Osteoblast (primary cell): ENCODE results near the gene PPM1K. TPM values are rescaled to one million over a fixed set of nuclear protein-coding genes. Genes with fewer than 3 reads are reported as not detected.
A peak's percentile ranks its signal among the peaks of the same experiment; 100 is the strongest.

ENCODE experiments used
- DNase-seq: peaks from one replicate; pipeline ENCODE4 v3.0.0; 2011; ENCODE audit warnings: low spot score, mixed read lengths; ENCODE audit not compliant: insufficient read length; ENCODE audit errors: missing footprints
- H2AFZ ChIP-seq: 2 replicates; pipeline ENCODE4 v1.6.0; 2011; ENCODE audit warnings: mild to moderate bottlenecking, low read length
- H3K27ac ChIP-seq: 2 replicates; pipeline ENCODE4 v1.5.1; 2011; ENCODE audit warnings: mild to moderate bottlenecking, low read depth, low read length, moderate library complexity
- H3K27me3 ChIP-seq: 2 replicates; pipeline ENCODE4 v1.6.0; 2012; ENCODE audit warnings: mild to moderate bottlenecking, control low read depth, inconsistent platforms, low read length, moderate library complexity; ENCODE audit not compliant: insufficient read depth
- H3K36me3 ChIP-seq: 2 replicates; pipeline ENCODE4 v1.5.1; 2011; ENCODE audit warnings: mild to moderate bottlenecking, low read length, control low read depth, moderate library complexity; ENCODE audit not compliant: insufficient read depth
- H3K4me1 ChIP-seq: 2 replicates; pipeline ENCODE4 v1.5.1; 2011; ENCODE audit warnings: mild to moderate bottlenecking, low read length, control low read depth, moderate library complexity; ENCODE audit not compliant: insufficient read depth
- H3K4me2 ChIP-seq: 2 replicates; pipeline ENCODE4 v1.6.0; 2011; ENCODE audit warnings: mild to moderate bottlenecking, low read length; ENCODE audit not compliant: insufficient read depth
- H3K4me3 ChIP-seq: fragments of 200-600 bp; sonication (generic); 3 replicates; pipeline ENCODE4 v1.5.1; 2012; ENCODE audit warnings: mild to moderate bottlenecking, low read length, inconsistent platforms; ENCODE audit not compliant: insufficient read depth
- H3K79me2 ChIP-seq: 2 replicates; pipeline ENCODE4 v1.6.0; 2012; ENCODE audit warnings: mild to moderate bottlenecking, low read length, control low read depth, inconsistent platforms; ENCODE audit not compliant: insufficient read depth
- H3K9me3 ChIP-seq: 2 replicates; pipeline ENCODE4 v1.5.1; 2011; ENCODE audit warnings: low read depth, low read length, control low read depth
- H4K20me1 ChIP-seq: 2 replicates; pipeline ENCODE4 v1.6.0; 2012; ENCODE audit warnings: mild to moderate bottlenecking, low read length, control low read depth; ENCODE audit not compliant: insufficient read depth
- CTCF ChIP-seq: IDR thresholded peaks from 2 replicates; pipeline ENCODE4 v1.5.1; 2011; ENCODE audit warnings: mild to moderate bottlenecking, low read depth, low read length, moderate library complexity; ENCODE audit errors: extremely low read depth
- total RNA-seq: library from RNA; depleted of rRNA; stranded (reverse); fragments of >200 nt; gene quantifications from 2 replicates; pipeline ENCODE4 v1.2.3, GENCODE V29; 2012

The PPM1K gene
- 21.0 and 21.2 TPM in 2 replicates for total RNA-seq

DNA sequence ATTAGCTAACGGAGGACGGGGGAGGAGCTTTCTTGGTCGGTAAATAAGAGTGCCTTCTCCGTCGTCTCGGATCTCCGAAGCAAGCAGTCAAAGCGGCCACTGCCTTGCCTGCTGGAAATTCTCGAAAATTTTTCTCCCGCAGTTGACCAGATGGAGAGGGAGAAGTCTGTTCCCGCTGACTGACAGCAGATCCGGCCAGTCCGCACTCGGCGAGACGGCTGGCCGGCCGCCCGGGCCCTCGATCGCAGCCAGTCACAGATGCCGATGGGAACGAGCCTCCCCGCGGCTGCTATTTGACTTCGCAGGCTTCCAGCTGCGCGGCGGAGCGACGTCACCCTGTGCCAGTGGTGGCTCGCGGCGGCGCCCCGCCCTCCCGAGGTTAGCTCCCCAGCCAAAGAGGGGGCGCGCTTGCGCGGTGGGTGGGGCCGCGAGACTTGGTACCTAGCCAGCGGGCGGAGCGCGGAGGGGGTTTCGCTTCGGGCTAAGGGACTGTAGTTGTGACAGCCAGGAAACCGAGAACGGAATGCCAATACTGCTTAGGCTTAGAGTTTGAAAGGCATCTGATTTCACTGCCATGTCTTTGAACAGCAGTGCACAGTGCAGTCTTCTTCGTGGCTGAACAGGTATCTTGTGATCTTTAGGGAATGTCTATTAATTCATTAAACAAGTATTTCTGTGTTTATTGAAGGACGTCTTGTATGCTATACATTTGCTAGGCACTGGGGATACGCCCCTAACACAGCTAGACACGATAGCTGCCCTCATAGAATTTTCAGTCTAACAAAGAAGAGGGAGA lies at the start of gene PPM1K:
TSS of gene PPM1K (minus strand) at position 123 of the 796 bp plus-strand sequence. CDS start 5,978 bp downstream, outside the sequence.
- H3K27me3 ChIP-seq, result no peaks in the 10 kb centered on the region
- no peak for TF ChIP-seq CTCF
- peaks cover 19% of the 10 kb centered on the region for H3K4me1 ChIP-seq
- peak within 1 kb of the TSS; percentile 92 for H3K27ac ChIP-seq
- H3K36me3 ChIP-seq, result no peaks in the 10 kb centered on the region
- H4K20me1 ChIP-seq, result no peaks in the 10 kb centered on the region
- peaks cover 19% of the 10 kb centered on the region for H3K79me2 ChIP-seq
- no peaks in the 10 kb centered on the region for H3K9me3 ChIP-seq
- peak within 1 kb of the TSS; percentile 96 for H2AFZ ChIP-seq
- peak within 1 kb of the TSS; percentile 84 for H3K4me3 ChIP-seq
- H3K4me2 ChIP-seq, result peak within 1 kb of the TSS; percentile 99
- DNase-seq, result peak; percentile 98

GRCh38 chr4:88333741-88334405 lies 49.5 kb upstream of the PPM1K start:
- peak; percentile 68 for DNase-seq
- no peak for TF ChIP-seq CTCF
- Histone ChIP-seq H3K27me3 (no peaks in the 10 kb centered on the region), H3K4me1 (peaks cover 8% of the 10 kb centered on the region), H4K20me1 (no peaks in the 10 kb centered on the region), H3K4me3 (no peak overlapping the region), H3K79me2 (no peaks in the 10 kb centered on the region), H3K36me3 (no peaks in the 10 kb centered on the region), H3K9me3 (no peaks in the 10 kb centered on the region), H3K27ac (no peak overlapping the region), H3K4me2 (no peak overlapping the region), H2AFZ (no peak overlapping the region)

DNA sequence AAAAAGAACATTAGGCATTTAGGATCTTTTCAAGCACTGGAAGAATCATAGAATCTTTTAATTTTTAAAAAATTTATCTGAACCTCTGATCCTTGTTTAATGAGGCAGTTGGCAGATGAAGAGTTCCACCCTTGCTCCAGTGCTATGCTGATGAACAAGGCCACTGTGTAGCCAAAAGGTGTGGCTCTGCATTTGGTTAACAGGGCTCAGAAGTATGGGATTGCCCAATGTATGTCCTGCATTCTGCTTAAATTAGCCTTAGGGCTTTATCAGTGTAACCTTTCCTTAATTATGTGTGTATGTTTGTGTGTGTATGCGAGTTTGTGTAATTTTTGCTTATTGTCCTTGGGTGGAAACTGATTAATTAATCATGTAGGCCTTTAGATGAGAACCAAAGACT lies 43.3 kb upstream of the PPM1K start:
- H3K36me3 ChIP-seq, result no peaks in the 10 kb centered on the region
- no peak overlapping the region for H2AFZ ChIP-seq
- no peak overlapping the region for H3K27ac ChIP-seq
- DNase-seq, result no peak
- no peak overlapping the region for H3K4me2 ChIP-seq
- H3K27me3 ChIP-seq, result no peaks in the 10 kb centered on the region
- H4K20me1 ChIP-seq, result no peaks in the 10 kb centered on the region
- H3K4me1 ChIP-seq, result no peaks in the 10 kb centered on the region
- H3K9me3 ChIP-seq, result no peaks in the 10 kb centered on the region
- H3K4me3 ChIP-seq, result no peak overlapping the region
- no peak for TF ChIP-seq CTCF
- H3K79me2 ChIP-seq, result no peaks in the 10 kb centered on the region

DNA sequence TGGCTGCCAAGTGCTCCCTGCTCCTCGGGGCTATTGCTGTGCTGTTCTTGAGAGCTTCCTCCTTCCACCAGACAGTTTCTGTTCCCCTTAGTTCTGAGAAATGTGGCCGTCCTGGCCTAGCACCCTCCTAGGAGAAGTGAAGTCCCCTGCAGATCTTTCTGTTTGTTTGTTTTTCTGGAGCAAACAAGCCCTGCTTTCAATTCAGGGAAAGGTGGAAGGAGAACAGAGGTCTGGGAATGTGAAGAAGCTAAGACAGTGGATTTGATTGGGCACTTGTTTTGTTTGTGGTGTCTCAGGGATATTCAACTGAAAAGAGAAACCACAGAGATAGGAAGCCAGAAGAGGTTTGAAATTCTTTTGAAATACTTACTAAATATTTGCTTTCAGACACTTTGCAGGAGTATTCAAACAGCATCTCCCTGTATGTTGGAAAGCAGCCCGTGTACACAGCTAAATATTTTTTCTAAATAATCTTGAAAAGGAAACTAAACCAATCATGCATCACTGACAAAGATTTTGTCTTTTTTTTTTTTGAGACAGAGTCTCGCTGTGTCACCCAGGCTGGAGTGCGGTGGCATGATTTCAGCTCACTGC lies 36.5 kb upstream of the PPM1K start:
- H3K79me2 ChIP-seq, result no peaks in the 10 kb centered on the region
- H3K4me3 ChIP-seq, result peak overlapping the region; percentile 20
- DNase-seq, result peak; percentile 75
- H4K20me1 ChIP-seq, result no peaks in the 10 kb centered on the region
- peak overlapping the region; percentile 37 for H3K4me2 ChIP-seq
- H2AFZ ChIP-seq, result peak overlapping the region; percentile 76
- peaks cover 5% of the 10 kb centered on the region for H3K4me1 ChIP-seq
- H3K9me3 ChIP-seq, result no peaks in the 10 kb centered on the region
- no peak for TF ChIP-seq CTCF
- no peaks in the 10 kb centered on the region for H3K36me3 ChIP-seq
- H3K27ac ChIP-seq, result no peak overlapping the region
- no peaks in the 10 kb centered on the region for H3K27me3 ChIP-seq
